A673 (cell line): ENCODE measurements around the gene USH1C. TPM values are rescaled to one million over a fixed set of nuclear protein-coding genes. Genes with fewer than 3 reads are reported as not detected.

Experiments used
- BruUV-seq: library from RNA; stranded (reverse); fragments of 400-500 nt; replicated peaks from 2 replicates; lab custom pipeline; 2021; lab: Mats Ljungman, UMichigan
- CTCF ChIA-PET: fragments of 300-600 bp; sonication (Branson Sonifier 250); formaldehyde crosslinking; loops from one replicate; lab custom pipeline; 2022; ENCODE audit warnings: antibody characterized with exemption; lab: Charles Lee
- POLR2A ChIA-PET: fragments of 300-600 bp; sonication (Branson Sonifier 250); formaldehyde crosslinking; loops from one replicate; lab custom pipeline; 2022; ENCODE audit warnings: antibody characterized with exemption; ENCODE audit not compliant: low non-redundant PET; lab: Charles Lee
- DNase-seq: peaks from one replicate; pipeline ENCODE4 v3.0.0-alpha.2; 2015; ENCODE audit warnings: low spot score
- H3K27ac ChIP-seq: fragments of 200-600 bp; sonication (generic); 2 replicates; pipeline ENCODE4 v1.5.1; 2016; ENCODE audit warnings: mixed run types, low read depth, mild to moderate bottlenecking, mixed read lengths, antibody characterized with exemption, low read length; ENCODE audit not compliant: poor library complexity, severe bottlenecking
- H3K27me3 ChIP-seq: fragments of 200-600 bp; sonication (generic); replicated peaks from 2 replicates; pipeline ENCODE4 v1.6.1; 2017; ENCODE audit warnings: mixed run types, low read depth, mild to moderate bottlenecking, mixed read lengths, antibody characterized with exemption, low read length; ENCODE audit not compliant: insufficient read depth, poor library complexity
- H3K36me3 ChIP-seq: fragments of 200-600 bp; sonication (generic); 2 replicates; pipeline ENCODE4 v1.6.1; 2016; ENCODE audit warnings: mixed run types, mild to moderate bottlenecking, mixed read lengths, antibody characterized with exemption, low read length; ENCODE audit not compliant: insufficient read depth, poor library complexity, severe bottlenecking
- H3K4me1 ChIP-seq: fragments of 200-600 bp; sonication (generic); 2 replicates; pipeline ENCODE4 v1.6.1; 2017; ENCODE audit warnings: mixed run types, mild to moderate bottlenecking, mixed read lengths, antibody characterized with exemption, low read length; ENCODE audit not compliant: insufficient read depth, poor library complexity, severe bottlenecking
- H3K4me3 ChIP-seq: fragments of 200-600 bp; sonication (generic); 2 replicates; pipeline ENCODE4 v1.5.1; 2016; ENCODE audit warnings: low read depth, mixed run types, mild to moderate bottlenecking, mixed read lengths, low read length; ENCODE audit not compliant: poor library complexity, severe bottlenecking
- H3K9me3 ChIP-seq: fragments of 200-600 bp; sonication (generic); 2 replicates; pipeline ENCODE4 v1.6.1; 2016; ENCODE audit warnings: mixed run types, low read depth, mild to moderate bottlenecking, mixed read lengths, antibody characterized with exemption, low read length; ENCODE audit not compliant: poor library complexity, severe bottlenecking
- CTCF ChIP-seq: fragments of 300-800, 200-600 bp; sonication (generic); conservative IDR thresholded peaks from 2 replicates; pipeline ENCODE4 v1.5.1; 2017; ENCODE audit warnings: low read depth, mild to moderate bottlenecking, antibody characterized with exemption, low read length, moderate library complexity, mixed read lengths
- EZH2 ChIP-seq: fragments of 200-600 bp; sonication (generic); IDR thresholded peaks from 2 replicates; pipeline ENCODE4 v1.6.1; 2017; ENCODE audit warnings: borderline replicate concordance, low read depth, mild to moderate bottlenecking, mixed read lengths, antibody characterized with exemption, low read length; ENCODE audit not compliant: poor library complexity, severe bottlenecking
- intact Hi-C: fragments of 100-400 bp; cut with micrococcal nuclease; formaldehyde crosslinking; loops from one replicate; pipeline ENCODE4 v1.10.0; 2022; ENCODE audit not compliant: unreplicated experiment
- total RNA-seq: library from RNA; stranded (reverse); gene quantifications from 2 replicates; pipeline ENCODE4 v1.2.3, GENCODE V29; 2021

Gene USH1C
- total RNA-seq, 1 experiment from 2014 or later: not detected

GRCh38 chr11:17472467-17472866 lies 71.7 kb downstream of the USH1C start:
- CTCF ChIA-PET: no interaction called here
- H3K4me3 ChIP-seq: no peak overlapping the region
- BruUV-seq: no TSS peak

GRCh38 chr11:17471501-17471900 lies 72.7 kb downstream of the USH1C start:
- H3K27me3 ChIP-seq: peaks cover 47% of the 10 kb centered on the region
- no peak for TF ChIP-seq EZH2
- no peak for TF ChIP-seq CTCF
- BruUV-seq: no TSS peak
- H3K4me3 ChIP-seq: no peak overlapping the region
- no peaks in the 10 kb centered on the region for H3K36me3 ChIP-seq
- no peaks in the 10 kb centered on the region for H3K4me1 ChIP-seq
- no peaks in the 10 kb centered on the region for H3K9me3 ChIP-seq
- H3K27ac ChIP-seq: no peak overlapping the region
- CTCF ChIA-PET: no interaction called here
- POLR2A ChIA-PET: no interaction called here
- no peak for DNase-seq
- intact Hi-C loops: no loop called here

More at GRCh38 chr11:17472467-17472866, 71.7 kb downstream of the USH1C start:
- Histone ChIP-seq H3K27me3 (peaks cover 55% of the 10 kb centered on the region), H3K36me3 (no peaks in the 10 kb centered on the region), H3K9me3 (no peaks in the 10 kb centered on the region), H3K27ac (no peak overlapping the region), H3K4me1 (no peaks in the 10 kb centered on the region)
- no peak for TF ChIP-seq EZH2
- TF ChIP-seq CTCF: no peak
- intact Hi-C loops: no loop called here
- DNase-seq: no peak
- POLR2A ChIA-PET: no interaction called here

- Histone ChIP-seq H3K9me3 (no peaks in the 10 kb centered on the region), H3K27me3 (peaks cover 32% of the 10 kb centered on the region), H3K27ac (no peak overlapping the region), H3K4me3 (no peak overlapping the region), H3K4me1 (no peaks in the 10 kb centered on the region), H3K36me3 (no peaks in the 10 kb centered on the region)
- intact Hi-C loops: no loop called here
- ChIA-PET POLR2A (no interaction called here), CTCF (no interaction called here)
- no TSS peak for BruUV-seq
- no peak for TF ChIP-seq CTCF
- TF ChIP-seq EZH2: no peak
- DNase-seq: no peak
Observed at GRCh38 chr11:17469998-17470397, 74.2 kb downstream of the USH1C start.
